ENCODE measurements around the gene MRPL14. TPM values are rescaled to one million over a fixed set of nuclear protein-coding genes. Genes with fewer than 3 reads are reported as not detected.

Gene MRPL14
- total RNA-seq, 1 experiment from 2014 or later: 111 TPM

DNA sequence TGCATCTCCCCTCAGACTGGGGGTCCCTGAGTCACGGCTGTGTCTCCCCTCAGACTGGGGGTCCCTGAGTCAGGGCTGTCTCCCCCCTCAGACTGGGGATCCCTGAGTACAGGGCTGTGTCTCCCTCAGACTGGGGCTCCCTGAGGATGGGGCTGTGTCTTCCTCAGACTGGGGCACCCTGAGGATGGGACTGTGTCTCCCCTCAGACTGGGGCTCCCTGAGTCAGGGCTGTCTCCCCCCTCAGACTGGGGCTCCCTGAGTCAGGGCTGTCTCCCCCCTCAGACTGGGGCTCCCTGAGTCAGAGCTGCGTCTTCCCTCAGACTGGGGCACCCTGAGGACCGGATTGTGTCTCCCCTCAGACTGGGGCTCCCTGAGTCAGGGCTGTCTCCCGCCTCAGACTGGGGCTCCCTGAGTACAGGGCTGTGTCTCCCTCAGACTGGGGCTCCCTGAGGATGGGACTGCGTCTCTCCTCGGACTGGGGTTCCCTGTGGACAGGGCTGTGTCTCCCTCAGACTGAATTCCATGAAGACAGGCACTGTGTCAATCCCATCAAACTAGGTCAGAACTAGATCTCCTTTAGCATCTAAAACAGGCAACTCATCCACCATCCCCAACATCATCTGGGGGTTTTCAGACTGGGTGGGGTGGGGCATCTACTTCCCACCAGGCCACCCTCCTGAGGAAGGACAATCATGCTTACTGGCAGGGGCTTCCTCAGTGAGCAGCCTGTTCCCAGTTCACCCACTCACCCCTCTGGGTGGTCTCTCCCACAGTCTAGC lies 60.7 kb downstream of the MRPL14 start:
- DNase-seq (ENCODE audit: low read depth): no peak

DNA sequence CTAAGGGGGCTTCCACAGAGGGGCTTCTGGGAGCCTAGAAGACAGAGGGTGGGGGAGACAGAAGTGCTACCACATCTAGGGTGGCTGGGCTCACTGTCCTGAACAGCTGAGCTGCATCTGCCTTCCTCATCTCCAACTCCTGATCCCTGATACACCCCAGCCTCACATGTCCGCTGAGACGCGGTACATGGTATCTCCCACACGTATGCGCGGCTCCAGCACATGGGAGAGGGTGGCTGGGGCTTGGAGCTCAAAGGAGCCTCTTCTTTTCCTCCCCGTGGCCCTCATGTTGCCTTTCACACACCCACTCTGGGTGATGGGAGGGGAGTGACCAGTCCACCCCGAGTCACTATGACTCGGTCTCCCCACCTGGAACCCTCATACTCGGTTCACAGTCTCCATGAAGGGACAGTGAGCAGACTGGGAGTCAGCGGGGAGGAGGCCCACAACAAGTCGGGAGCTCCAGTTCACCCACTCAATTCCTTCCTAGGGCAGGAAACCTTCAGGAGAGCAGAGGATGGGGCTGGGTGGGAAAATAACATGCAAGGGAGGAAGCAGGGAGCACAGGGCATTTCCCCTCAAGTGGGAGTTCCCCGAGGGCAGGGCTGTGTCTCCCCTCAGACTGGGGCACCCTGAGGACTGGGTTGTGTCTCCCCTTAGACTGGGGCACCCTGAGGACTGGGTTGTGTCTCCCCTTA lies 61.7 kb downstream of the MRPL14 start:
- no peak for DNase-seq (ENCODE audit: low read depth)

GRCh38 chr6:44064948-44065272 lies 62.3 kb downstream of the MRPL14 start:
- no peak for DNase-seq (ENCODE audit: low read depth)

DNA sequence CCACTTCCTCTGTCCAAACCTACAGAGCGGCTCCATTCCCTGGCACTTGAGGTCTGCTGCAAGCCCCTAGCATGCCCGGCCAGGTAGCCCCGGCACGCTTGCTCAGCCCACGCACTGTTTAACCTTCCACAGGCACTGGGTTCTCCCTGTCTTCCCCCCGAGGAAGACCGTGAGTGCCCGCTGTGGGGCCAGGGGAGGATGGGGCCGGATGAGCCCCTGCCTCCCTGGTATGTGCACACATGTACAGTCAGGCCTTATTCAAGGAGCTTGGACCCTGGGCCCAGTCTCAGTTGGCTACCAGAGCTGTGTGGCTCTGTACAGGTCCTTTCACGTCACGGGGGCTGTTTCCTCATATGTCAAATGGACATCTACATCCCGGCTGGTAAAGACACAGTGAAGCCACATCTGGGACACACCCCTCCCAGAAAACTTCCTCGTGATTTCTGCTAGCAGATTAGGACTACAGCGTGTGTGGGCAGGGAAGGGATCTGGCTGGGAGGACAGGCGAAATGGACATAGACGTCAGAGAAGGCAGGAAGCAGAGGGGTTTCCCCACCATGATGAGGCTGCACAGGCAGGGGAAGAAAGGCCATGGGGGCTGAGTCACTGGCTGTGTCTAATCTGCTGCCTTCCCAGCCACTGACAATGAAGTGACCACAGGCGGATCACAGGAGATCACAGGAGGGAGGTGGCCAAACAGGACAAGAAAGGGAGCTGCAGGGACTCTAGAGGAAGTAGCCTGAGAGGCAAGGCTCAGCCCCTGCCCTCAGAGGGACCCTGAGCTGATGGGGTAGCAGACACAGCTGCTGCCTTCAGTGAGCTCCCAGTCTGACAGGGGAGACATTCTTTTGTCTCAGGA lies 62.9 kb downstream of the MRPL14 start:
- peak; percentile 99 for DNase-seq (ENCODE audit: low read depth)

GRCh38 chr6:44063561-44064059 lies 63.6 kb downstream of the MRPL14 start:
- DNase-seq (ENCODE audit: low read depth): no peak

Other genes starting within 250 kb of the MRPL14 start
- 32.8 and 45.0 TPM in 2 replicates for gene TMEM63B, start 102 bp upstream of the MRPL14 start, total RNA-seq (2014; rRNA removed; shearing (Covaris generic))
- not detected in 2 replicates for gene CAPN11, start 31.4 kb upstream of the MRPL14 start, total RNA-seq (2014; rRNA removed; shearing (Covaris generic))
- gene MYMX, start 89.5 kb upstream of the MRPL14 start, total RNA-seq (2014; rRNA removed; shearing (Covaris generic)): not detected in 2 replicates
- 27.4 and 31.1 TPM in 2 replicates for gene SLC29A1, start 96.1 kb upstream of the MRPL14 start, total RNA-seq (2014; rRNA removed; shearing (Covaris generic))
- 1,284 and 1,407 TPM in 2 replicates for gene HSP90AB1, start 119.6 kb upstream of the MRPL14 start, total RNA-seq (2014; rRNA removed; shearing (Covaris generic))
- 205 and 215 TPM in 2 replicates for gene SLC35B2, start 130.1 kb upstream of the MRPL14 start, total RNA-seq (2014; rRNA removed; shearing (Covaris generic))
- gene NFKBIE, start 138.1 kb upstream of the MRPL14 start, total RNA-seq (2014; rRNA removed; shearing (Covaris generic)): 48.8 and 51.9 TPM in 2 replicates
- gene TMEM151B, start 143.0 kb upstream of the MRPL14 start, total RNA-seq (2014; rRNA removed; shearing (Covaris generic)): 0.05 TPM in 1 of 2 replicates, not detected in the other
- gene AARS2, start 185.9 kb upstream of the MRPL14 start, total RNA-seq (2014; rRNA removed; shearing (Covaris generic)): 7.3 and 19.0 TPM in 2 replicates
- not detected in 2 replicates for gene SPATS1, start 215.2 kb upstream of the MRPL14 start, total RNA-seq (2014; rRNA removed; shearing (Covaris generic))